Stimulated activated CD8-positive, alpha-beta memory T cell treated with anti-CD3 and anti-CD28 coated beads, Interleukin-4, amount 100 ng/mL, for 4 hours (primary cell): Measurements from ENCODE around the gene CCDC88C.
A peak's percentile ranks its signal among the peaks of the same experiment; 100 is the strongest.
"Not testable (repeated sequence)": the region's sequence is repeated elsewhere in the genome, so short reads cannot be mapped to it uniquely, and the experiment has no call there.

Source experiments
- DNase-seq, 2 donors: peaks; one replicate each; pipeline ENCODE4 v3.0.0-alpha.2; 2020; ENCODE audit warnings: low read depth in 2 of 2, low spot score in 1 of 2

Gene CCDC88C

DNA sequence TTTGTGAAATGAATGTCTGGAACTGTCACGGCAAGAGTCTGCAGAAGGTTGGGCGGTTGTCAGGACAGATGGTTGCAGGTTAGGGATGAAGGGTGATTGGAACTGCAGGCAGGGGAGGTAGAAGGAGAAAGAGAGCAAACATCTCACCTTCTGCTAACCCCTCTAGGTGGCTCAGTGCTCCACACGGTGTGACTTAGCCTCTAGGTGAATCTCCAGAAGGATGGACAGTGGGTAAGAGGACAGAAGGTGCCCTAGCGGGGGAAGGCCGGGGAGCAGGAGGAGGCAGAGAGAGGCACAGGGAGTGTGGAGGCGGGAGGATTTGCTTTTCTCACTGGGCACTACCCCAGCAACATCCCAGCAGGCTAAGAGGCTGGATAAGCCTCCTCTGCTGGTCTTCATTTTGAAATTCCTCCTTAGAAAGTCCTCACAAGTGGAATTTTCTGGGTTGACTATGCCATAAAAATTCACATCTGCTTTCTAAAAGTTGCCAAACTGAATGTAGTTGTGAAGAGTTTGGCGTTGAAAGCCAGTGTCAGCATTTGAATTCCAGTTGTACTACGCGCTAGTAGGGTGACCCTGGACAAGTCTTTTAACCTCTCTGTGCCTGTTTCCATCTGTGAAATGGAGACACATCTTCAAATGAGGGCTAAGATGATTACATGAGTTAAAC is 162.5 kb downstream of the CCDC88C start:
- no peak for DNase-seq

GRCh38 chr14:91254461-91254860 is 163.2 kb downstream of the CCDC88C start:
- no peak for DNase-seq

DNA sequence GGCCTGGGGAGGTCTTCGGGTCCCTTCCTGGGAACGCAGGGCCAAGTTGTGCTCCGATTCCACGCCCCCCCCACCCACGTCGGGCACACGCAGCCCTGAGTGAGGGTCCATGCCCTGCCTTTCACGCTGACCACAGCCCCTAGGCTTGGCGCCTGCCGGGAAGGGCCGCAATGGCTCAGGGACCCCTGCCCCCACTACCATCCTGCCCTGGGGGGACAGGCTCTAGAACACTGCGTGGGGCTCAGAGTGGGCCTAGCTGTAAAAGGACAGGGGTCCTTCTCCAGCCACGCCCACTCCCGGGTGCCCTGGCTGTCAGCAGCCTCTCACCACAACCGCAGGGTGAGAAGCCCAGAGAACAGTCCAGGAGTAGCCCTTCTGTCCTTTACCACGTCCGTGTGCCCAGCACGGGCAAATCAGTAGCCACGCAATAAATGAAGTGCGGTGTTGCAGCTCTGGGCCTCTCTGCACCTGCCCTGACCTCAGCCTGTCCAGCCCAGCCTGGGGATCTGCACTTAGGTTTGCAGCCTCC is 163.8 kb downstream of the CCDC88C start:
- no peak for DNase-seq

DNA sequence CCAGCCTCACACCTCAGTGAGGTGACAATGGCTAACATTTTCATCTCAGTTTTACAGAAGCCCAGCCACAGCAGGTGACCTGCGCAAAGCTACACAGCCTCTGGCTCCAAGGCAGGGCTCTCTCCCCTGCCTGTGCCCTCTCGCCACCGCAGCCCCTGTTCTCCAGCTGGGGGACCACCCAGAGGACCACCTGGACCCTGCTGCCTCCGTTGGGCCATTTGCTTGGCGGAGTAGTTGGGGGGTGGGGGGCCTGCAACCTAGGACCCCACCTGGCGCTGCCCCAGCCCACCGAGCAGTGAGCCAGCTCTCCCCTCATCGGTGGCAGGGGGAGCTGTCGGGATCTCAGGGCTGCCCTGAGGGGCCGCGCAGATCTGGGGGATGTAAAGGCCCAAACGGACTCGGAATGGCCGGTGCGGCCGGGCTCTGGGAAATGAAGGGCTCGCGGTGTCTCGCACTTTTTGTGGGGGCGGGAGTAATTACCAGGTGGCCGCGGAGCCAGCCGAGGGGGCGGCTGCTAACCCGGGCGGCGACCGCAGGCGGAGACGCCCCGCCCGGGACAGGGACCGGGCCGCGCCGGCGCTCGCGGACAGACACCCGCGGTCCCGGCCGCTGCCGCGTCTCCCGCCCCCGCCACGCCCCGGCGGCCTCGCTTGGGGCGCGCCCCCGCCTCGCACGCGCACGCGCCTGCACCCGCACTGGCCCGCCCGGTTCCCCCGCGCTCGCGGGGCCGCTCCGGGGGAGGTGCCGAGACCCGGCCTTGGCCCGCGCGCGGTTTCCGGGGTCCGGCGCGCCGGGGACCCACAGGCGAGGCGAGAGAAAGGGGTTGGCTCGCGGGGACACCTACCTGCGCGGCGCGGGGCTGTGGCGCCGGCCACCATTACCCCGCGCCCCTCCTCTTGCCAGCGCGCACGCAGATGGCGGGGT is 164.5 kb downstream of the CCDC88C start:
- no peak for DNase-seq

DNA sequence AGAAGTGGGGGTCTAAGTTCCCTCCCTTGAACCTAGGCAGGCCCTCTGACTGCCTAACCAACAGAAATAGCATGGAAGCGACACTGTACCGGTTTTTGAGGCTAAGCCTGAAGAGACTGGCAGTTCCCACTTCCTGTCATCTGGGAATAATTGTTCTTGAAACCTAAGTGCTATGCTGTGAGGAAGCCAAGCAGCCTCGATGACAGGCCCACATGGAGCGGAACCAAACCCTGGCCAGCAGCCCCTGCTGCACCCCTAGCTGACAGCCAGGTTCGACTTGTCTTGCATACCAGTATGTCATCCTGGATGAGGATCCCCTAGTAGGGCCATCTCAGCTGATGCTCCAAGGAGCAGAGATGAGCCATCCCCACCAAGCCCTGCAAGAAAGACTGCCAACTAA is 166.7 kb downstream of the CCDC88C start:
- no peak for DNase-seq

GRCh38 chr14:91249841-91250616 is 167.6 kb downstream of the CCDC88C start:
- DNase-seq: no peak

GRCh38 chr14:91246051-91246852 is 171.4 kb downstream of the CCDC88C start:
- DNase-seq: peak in 1 of 2 donors; percentile 30

DNA sequence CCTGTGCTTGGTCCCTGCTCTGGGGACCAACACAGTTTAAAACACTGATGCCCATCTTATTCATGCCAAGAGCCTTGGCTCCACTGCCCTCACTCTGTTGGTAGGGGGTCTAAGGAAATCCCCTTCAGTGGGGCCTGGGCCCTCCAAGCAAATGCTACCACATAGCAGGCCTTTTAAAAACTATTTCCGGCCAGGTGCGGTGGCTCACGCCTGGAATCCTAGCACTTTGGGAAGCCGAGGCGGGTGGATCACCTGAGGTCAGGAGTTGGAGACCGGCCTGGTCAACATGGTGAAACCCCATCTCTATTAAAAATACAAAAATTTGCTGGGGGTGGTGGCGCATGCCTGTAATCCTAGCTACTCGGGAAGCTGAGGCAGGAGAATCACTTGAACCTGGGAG is 172.0 kb downstream of the CCDC88C start:
- not testable (repeated sequence) for DNase-seq

DNA sequence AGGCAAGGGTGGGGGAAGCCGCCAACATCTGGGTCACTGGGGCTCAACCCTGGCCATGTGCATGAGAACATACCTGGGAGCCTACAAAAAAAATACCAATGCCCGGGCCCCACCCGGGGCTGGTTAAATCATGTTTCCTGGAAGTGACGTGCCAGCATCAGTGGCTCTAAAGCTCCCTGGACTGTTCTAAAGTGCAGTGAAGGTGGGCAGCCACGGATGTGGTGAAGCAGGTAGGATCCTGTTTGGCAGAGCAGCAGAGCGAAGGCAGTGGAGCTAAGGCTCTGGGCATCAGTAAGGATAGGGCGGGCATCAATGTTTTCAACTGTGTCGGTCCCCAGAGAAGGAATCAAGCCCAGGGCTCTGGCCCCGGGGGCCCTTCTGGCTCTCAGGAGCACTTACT is 172.6 kb downstream of the CCDC88C start:
- peak in 1 of 2 donors; percentile 47 for DNase-seq

- no peak for DNase-seq
Observed at GRCh38 chr14:91244501-91244901, 173.1 kb downstream of the CCDC88C start, which contains the start of gene GPR68. Gene GPR68 (minus strand): TSS chr14:91244704. CDS start chr14:91235050, 9,654 bp downstream.

DNA sequence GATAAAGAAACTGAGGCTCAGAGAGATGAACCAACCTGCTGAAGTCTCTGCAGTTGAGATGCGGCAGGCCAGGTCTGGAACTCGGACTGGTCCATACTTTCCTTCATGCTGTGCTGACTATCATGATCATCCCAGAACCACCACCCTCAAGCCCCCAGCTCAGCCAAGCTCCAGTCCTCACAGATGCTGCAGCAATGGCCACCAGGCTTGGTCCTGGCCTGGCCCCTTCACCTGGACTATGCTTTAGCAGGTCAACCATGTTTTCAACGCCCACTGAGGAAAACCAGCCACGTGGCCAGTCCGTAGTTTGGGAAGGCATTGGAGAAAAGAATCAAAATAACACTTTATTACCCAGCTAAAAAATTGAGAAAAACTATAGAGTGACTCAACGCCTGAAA is 174.5 kb downstream of the CCDC88C start:
- no peak for DNase-seq

DNA sequence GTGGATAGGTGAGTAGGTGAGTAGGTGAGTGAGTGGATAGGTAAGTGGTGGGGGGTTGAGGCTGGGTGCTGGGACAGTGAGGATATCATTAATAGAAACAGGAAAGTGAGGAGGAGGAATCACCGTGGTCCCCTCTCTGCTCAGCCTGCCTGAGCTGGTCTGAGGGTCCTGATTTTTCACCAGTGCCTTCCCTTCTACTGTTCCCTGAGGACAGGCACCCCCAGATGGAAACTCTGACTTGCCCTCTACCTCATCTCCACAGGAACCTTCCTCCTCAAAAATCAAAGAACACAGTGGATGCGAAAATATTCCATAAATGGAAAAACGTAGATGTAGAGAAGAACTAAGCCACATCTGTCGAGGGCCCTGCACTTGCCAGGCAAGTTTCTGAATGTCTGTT is 175.0 kb downstream of the CCDC88C start:
- DNase-seq: no peak

DNA sequence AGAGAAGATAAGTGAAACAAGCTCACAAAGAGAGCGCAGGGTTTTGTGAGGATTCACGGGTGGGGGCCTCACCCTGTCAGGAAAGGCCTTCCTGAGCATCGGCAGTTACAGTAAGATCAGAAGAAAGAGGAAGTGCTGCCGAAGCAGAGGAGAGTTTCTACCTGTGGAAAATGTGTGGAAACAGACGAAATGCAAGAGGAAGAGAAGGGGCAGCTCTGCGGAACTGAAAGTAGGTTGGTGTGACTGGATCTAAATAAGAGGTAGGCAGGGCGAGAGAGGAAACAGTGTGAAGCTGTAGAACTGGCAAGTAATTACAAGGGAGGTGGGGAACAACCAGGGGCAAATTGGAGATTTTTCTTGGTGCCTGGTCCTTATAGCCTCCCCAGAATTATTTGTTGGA is 175.8 kb downstream of the CCDC88C start:
- no peak for DNase-seq

- no peak for DNase-seq
Observed at GRCh38 chr14:91238661-91239060, 179.0 kb downstream of the CCDC88C start.

DNA sequence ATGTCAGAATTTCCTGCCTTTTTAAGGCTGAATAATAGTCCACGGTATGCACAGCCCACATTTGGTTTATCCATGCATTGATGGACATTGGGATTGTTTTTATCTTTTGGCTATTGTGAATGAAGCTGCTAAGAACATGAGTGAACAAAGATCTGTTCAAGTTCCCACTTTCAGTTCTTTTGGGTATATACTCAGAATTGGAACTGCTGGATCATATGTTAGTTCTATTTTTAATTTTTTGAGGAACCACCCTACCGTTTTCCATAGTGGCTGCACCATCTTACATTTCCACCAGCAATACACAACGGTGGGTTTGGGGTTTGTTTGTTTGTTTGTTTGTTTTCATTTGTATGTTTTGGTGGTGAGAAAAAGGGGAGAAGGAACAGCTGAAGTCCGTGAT is 179.5 kb downstream of the CCDC88C start:
- no peak for DNase-seq

DNA sequence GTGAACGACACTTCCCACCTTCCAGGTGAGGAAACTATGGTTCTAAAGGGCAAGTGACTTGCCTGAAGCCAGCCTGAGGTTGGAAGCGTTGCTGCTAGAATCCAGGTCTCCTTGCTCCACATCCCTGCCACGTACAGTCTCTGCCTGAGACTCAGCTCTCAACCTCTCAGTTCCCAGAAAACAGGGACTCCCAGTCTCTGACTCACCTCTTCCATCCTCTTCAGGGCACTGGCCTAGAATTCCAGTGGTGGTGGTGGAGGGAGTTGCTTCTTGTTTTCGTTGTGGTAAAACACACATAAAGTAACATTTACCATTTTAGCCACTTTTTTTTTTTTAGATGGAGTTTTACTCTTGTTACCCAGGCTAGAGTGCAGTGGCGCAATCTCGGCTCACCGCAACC is 180.4 kb downstream of the CCDC88C start:
- no peak for DNase-seq

- no peak for DNase-seq
Observed at GRCh38 chr14:91235841-91236240, 181.8 kb downstream of the CCDC88C start.

DNA sequence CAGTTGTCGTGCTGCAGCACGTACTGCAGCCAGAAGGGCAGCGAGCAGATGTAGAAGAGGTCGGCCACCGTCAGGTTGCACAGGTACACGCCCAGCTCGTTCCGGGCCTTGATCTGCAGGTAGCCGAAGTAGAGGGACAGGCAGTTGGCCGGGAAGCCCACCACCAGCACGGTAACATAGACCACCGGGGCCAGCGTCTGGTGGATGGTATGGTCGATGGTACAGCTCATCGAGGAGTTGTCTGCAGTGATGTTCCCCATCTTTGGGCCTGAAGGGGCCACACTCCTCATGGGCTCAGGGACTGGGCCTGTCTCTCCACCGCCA is 182.9 kb downstream of the CCDC88C start:
- DNase-seq: no peak

DNA sequence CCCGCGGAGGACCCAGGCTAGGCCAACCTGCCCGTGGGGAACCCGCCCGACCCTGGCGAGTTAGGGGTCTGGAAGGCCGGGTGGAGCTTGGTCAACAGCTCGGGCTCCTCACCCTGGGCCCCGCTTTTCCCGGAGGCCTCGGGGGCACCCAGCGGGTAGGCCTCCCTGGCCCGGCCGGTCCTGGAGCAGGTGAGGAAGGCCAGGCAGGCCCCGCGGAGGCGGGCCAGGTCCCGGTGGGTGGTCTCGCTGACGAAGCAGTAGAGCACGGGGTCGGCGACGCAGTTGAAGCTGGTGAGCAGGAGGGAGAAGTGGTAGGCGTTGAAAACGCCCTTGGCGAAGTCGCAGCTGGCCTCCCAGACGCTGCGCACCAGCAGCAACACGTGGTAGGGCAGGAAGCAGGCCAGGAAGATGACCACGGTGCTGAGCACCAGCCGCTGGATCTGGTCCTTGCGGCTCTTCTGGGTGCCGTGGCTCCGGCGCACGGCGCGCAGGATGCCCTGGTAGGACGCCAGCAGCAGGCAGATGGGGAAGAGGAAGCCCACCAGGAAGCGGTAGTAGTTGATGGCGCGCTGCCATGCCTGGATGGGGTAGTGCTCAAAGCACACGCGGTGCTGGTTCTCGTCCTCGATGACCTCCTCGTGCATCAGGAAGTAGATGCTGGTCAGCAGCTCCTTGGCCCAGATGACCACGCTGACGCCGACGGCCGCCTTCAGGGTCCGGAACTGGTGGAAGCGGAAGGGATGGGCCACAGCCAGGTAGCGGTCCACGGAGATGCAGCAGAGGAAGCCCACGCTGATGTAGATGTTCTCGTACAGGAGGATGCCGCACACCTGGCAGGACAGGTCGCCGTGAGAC is 183.5 kb downstream of the CCDC88C start:
- DNase-seq: no peak

- DNase-seq: no peak
Observed at GRCh38 chr14:91232603-91233002, 185.0 kb downstream of the CCDC88C start.
